HEK293 (cell line): ENCODE measurements around the gene ZNHIT1.
A peak's percentile ranks its signal among the peaks of the same experiment; 100 is the strongest.

Source experiments
- ATF2 ChIP-seq: fragments of 450-650 bp; formaldehyde crosslinking; IDR thresholded peaks from 2 replicates; pipeline ENCODE4 v1.5.1; 2016; ENCODE audit warnings: missing biosample characterization, missing genetic modification characterization, low read depth
- HOXA7 ChIP-seq: sonication (generic); formaldehyde crosslinking; IDR thresholded peaks from 2 replicates; pipeline ENCODE4 v1.8.1; 2022; ENCODE audit warnings: missing genetic modification reagents, borderline replicate concordance
- IKZF3 ChIP-seq: fragments of 450-650 bp; IDR thresholded peaks from 2 replicates; pipeline ENCODE4 v1.5.0; 2018; ENCODE audit warnings: missing biosample characterization, mild to moderate bottlenecking, missing genetic modification characterization, moderate library complexity
- KLF10 ChIP-seq: fragments of 450-650 bp; IDR thresholded peaks from 2 replicates; pipeline ENCODE4 v1.5.1; 2018; ENCODE audit warnings: missing biosample characterization, mild to moderate bottlenecking, missing genetic modification characterization
- PATZ1 ChIP-seq: fragments of 450-650 bp; formaldehyde crosslinking; IDR thresholded peaks from 2 replicates; pipeline ENCODE4 v1.5.1; 2016; ENCODE audit warnings: missing biosample characterization, missing genetic modification characterization
- SP7 ChIP-seq: fragments of 450-650 bp; formaldehyde crosslinking; IDR thresholded peaks from 2 replicates; pipeline ENCODE4 v1.5.1; 2016; ENCODE audit warnings: missing biosample characterization, missing genetic modification characterization
- TCF7L2 ChIP-seq: IDR thresholded peaks from 2 replicates; pipeline ENCODE4 v1.6.1; 2011; ENCODE audit warnings: low read depth, mild to moderate bottlenecking, inconsistent platforms, low read length, moderate library complexity, borderline replicate concordance
- ZBTB26 ChIP-seq: fragments of 450-650 bp; formaldehyde crosslinking; optimal IDR thresholded peaks from 2 replicates; pipeline ENCODE3; 2016; ENCODE audit warnings: missing biosample characterization, mild to moderate bottlenecking, missing genetic modification characterization
- ZBTB6 ChIP-seq: fragments of 450-650 bp; formaldehyde crosslinking; IDR thresholded peaks from 2 replicates; pipeline ENCODE4 v1.5.1; 2017; ENCODE audit warnings: missing biosample characterization, missing genetic modification characterization
- ZNF132 ChIP-seq: fragments of 450-650 bp; formaldehyde crosslinking; IDR thresholded peaks from 2 replicates; pipeline ENCODE4 v1.5.1; 2017; ENCODE audit warnings: missing biosample characterization, missing genetic modification characterization, borderline replicate concordance
- ZNF2 ChIP-seq: fragments of 450-650 bp; formaldehyde crosslinking; IDR thresholded peaks from 2 replicates; pipeline ENCODE4 v1.5.1; 2016; ENCODE audit warnings: missing biosample characterization, missing genetic modification characterization
- ZNF214 ChIP-seq: fragments of 450-650 bp; formaldehyde crosslinking; IDR thresholded peaks from 2 replicates; pipeline ENCODE4 v1.5.1; 2017; ENCODE audit warnings: missing biosample characterization, mild to moderate bottlenecking, missing genetic modification characterization, borderline replicate concordance
- ZNF24 ChIP-seq: fragments of 450-650 bp; formaldehyde crosslinking; IDR thresholded peaks from 2 replicates; pipeline ENCODE4 v1.5.1; 2016; ENCODE audit warnings: missing biosample characterization, missing genetic modification characterization
- ZNF266 ChIP-seq: fragments of 450-650 bp; formaldehyde crosslinking; IDR thresholded peaks from 2 replicates; pipeline ENCODE4 v1.5.1; 2016; ENCODE audit warnings: missing biosample characterization, missing genetic modification characterization, low read depth
- ZNF280C ChIP-seq: fragments of 450-650 bp; formaldehyde crosslinking; IDR thresholded peaks from 2 replicates; pipeline ENCODE4 v1.5.1; 2016; ENCODE audit warnings: missing biosample characterization, missing genetic modification characterization
- ZNF292 ChIP-seq: fragments of 450-650 bp; formaldehyde crosslinking; IDR thresholded peaks from 2 replicates; pipeline ENCODE4 v1.5.1; 2016; ENCODE audit warnings: low read depth, missing biosample characterization, missing genetic modification characterization, borderline replicate concordance
- ZNF302 ChIP-seq: fragments of 450-650 bp; formaldehyde crosslinking; IDR thresholded peaks from 2 replicates; pipeline ENCODE4 v1.5.1; 2016; ENCODE audit warnings: missing biosample characterization, missing genetic modification characterization, low read depth
- ZNF433 ChIP-seq: fragments of 450-650 bp; formaldehyde crosslinking; IDR thresholded peaks from 2 replicates; pipeline ENCODE4 v1.5.1; 2016; ENCODE audit warnings: missing biosample characterization, missing genetic modification characterization, low read depth
- ZNF585B ChIP-seq: fragments of 450-650 bp; formaldehyde crosslinking; IDR thresholded peaks from 2 replicates; pipeline ENCODE4 v1.5.1; 2016; ENCODE audit warnings: missing biosample characterization, missing genetic modification characterization
- ZNF610 ChIP-seq: fragments of 450-650 bp; formaldehyde crosslinking; IDR thresholded peaks from 2 replicates; pipeline ENCODE4 v1.5.1; 2016; ENCODE audit warnings: missing biosample characterization, missing genetic modification characterization, borderline replicate concordance
- ZNF626 ChIP-seq: fragments of 450-650 bp; sonication (Bioruptor Pico); formaldehyde crosslinking; IDR thresholded peaks from 2 replicates; pipeline ENCODE4 v1.5.1; 2018; ENCODE audit warnings: missing biosample characterization, missing genetic modification characterization, inconsistent platforms
- ZNF654 ChIP-seq: fragments of 450-650 bp; formaldehyde crosslinking; IDR thresholded peaks from 2 replicates; pipeline ENCODE4 v1.5.1; 2016; ENCODE audit warnings: low read depth, missing biosample characterization, missing genetic modification characterization
- ZNF792 ChIP-seq: fragments of 450-650 bp; formaldehyde crosslinking; IDR thresholded peaks from 2 replicates; pipeline ENCODE4 v1.5.1; 2016; ENCODE audit warnings: missing biosample characterization, missing genetic modification characterization
- ZNF843 ChIP-seq: fragments of 450-650 bp; formaldehyde crosslinking; IDR thresholded peaks from 2 replicates; pipeline ENCODE4 v1.5.1; 2016; ENCODE audit warnings: missing biosample characterization, missing genetic modification characterization
- ZSCAN23 ChIP-seq: fragments of 450-650 bp; formaldehyde crosslinking; IDR thresholded peaks from 2 replicates; pipeline ENCODE4 v1.5.1; 2016; ENCODE audit warnings: missing biosample characterization, missing genetic modification characterization
- TF ChIP-seq, protein P1 (sequence below): fragments of 450-650 bp; formaldehyde crosslinking; IDR thresholded peaks from 2 replicates; pipeline ENCODE4 v1.5.1; 2016; ENCODE audit warnings: missing biosample characterization, missing genetic modification characterization
- TF ChIP-seq, protein P2 (sequence below): fragments of 450-650 bp; formaldehyde crosslinking; IDR thresholded peaks from 2 replicates; pipeline ENCODE4 v1.5.1; 2016; ENCODE audit warnings: missing biosample characterization, missing genetic modification characterization

The ZNHIT1 gene

GRCh38 chr7:101172854-101173751 lies 44.9 kb upstream of the ZNHIT1 start (continued):
- TF ChIP-seq SP7 (tag by site-specific recombination), result no peak; the same call in none of the 2 replicates
- TF ChIP-seq ZNF433 (tag by site-specific recombination), result no peak
- TF ChIP-seq ZNF610 (tag by site-specific recombination), result no peak
- no peak for TF ChIP-seq ZNF132 (tag by site-specific recombination)
- no peak for TF ChIP-seq ATF2 (tag by site-specific recombination)
- TF ChIP-seq ZNF843 (tag by site-specific recombination), result no peak
- no peak for TF ChIP-seq ZNF302 (tag by site-specific recombination)
- TF ChIP-seq IKZF3, result 0 out of 2 replicates have a peak, but pooled peaks have one; percentile 2
- TF ChIP-seq ZNF626 (tag by site-specific recombination), result no peak
- TF ChIP-seq HOXA7, result no peak
- no peak for TF ChIP-seq TCF7L2
- peak; percentile 51; the same call in 1 of the 2 replicates for TF ChIP-seq ZBTB6 (tag by site-specific recombination)
- no peak for TF ChIP-seq ZNF585B
- no peak for TF ChIP-seq ZNF214
- TF ChIP-seq PATZ1 (tag by site-specific recombination), result peak; percentile 97
- TF ChIP-seq ZNF280C, result no peak
- TF ChIP-seq ZNF792 (tag by site-specific recombination), result no peak
- no peak for TF ChIP-seq ZNF266 (tag by site-specific recombination)
- TF ChIP-seq ZNF292 (tag by site-specific recombination), result no peak
- TF ChIP-seq, protein P1, sequence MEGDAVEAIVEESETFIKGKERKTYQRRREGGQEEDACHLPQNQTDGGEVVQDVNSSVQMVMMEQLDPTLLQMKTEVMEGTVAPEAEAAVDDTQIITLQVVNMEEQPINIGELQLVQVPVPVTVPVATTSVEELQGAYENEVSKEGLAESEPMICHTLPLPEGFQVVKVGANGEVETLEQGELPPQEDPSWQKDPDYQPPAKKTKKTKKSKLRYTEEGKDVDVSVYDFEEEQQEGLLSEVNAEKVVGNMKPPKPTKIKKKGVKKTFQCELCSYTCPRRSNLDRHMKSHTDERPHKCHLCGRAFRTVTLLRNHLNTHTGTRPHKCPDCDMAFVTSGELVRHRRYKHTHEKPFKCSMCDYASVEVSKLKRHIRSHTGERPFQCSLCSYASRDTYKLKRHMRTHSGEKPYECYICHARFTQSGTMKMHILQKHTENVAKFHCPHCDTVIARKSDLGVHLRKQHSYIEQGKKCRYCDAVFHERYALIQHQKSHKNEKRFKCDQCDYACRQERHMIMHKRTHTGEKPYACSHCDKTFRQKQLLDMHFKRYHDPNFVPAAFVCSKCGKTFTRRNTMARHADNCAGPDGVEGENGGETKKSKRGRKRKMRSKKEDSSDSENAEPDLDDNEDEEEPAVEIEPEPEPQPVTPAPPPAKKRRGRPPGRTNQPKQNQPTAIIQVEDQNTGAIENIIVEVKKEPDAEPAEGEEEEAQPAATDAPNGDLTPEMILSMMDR (tag by site-specific recombination), result no peak
- no peak; the same call in 1 of the 2 replicates for TF ChIP-seq ZNF2 (tag by site-specific recombination)
- no peak for TF ChIP-seq KLF10 (tag by site-specific recombination)
- TF ChIP-seq ZNF24 (tag by site-specific recombination), result no peak
- no peak for TF ChIP-seq ZSCAN23
- no peak for TF ChIP-seq ZNF654 (tag by site-specific recombination)
- TF ChIP-seq, protein P2, sequence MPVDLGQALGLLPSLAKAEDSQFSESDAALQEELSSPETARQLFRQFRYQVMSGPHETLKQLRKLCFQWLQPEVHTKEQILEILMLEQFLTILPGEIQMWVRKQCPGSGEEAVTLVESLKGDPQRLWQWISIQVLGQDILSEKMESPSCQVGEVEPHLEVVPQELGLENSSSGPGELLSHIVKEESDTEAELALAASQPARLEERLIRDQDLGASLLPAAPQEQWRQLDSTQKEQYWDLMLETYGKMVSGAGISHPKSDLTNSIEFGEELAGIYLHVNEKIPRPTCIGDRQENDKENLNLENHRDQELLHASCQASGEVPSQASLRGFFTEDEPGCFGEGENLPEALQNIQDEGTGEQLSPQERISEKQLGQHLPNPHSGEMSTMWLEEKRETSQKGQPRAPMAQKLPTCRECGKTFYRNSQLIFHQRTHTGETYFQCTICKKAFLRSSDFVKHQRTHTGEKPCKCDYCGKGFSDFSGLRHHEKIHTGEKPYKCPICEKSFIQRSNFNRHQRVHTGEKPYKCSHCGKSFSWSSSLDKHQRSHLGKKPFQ (tag by site-specific recombination), result no peak
- peak; percentile 78 for TF ChIP-seq ZBTB26 (tag by site-specific recombination)
